Measurements from ENCODE around the gene LRRC10. TPM values are rescaled to one million over a fixed set of nuclear protein-coding genes. Genes with fewer than 3 reads are reported as not detected.

The LRRC10 gene
- total and polyA plus RNA-seq, 11 donors, result 7.4 to 82.9 (median 36.6) TPM

DNA sequence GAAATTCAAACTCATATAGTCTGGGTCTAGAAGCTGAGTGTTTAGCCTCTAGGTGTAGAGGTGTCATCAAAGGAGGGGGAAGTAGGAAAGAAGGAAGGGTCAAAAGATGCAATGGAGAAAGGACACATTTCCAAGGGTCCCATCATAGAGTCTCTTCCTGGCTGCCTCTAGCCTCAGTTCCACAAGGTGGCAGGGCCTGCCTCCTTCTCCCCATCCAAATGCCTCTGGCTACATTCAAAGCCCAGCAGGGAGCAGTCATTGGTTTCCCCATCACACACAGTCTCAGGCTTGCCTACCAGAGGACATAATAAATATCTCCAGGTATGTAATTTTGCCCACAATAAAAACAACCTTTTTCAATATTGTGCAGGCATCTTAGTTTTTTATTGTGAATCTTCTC is 27.5 kb downstream of the LRRC10 start:
- H3K4me1 ChIP-seq, result peaks cover 0 to 23% (median 11%) of the 10 kb centered on the region in 12 donors
- intact Hi-C loops (cut with DNase I), result loop anchor here in 2 of 10 donors (10.0 kb wide), 2 partner anchors 228 to 428 kb away; partner anchors contain the start of gene YEATS4 (in 1 of the 2)

GRCh38 chr12:69580074-69580473 is 30.6 kb downstream of the LRRC10 start:
- WGBS, 4 donors, result 96 to 99% (median 97%) methylated on average over 1 of the region's 1 CpG
- no peak overlapping the region for H3K4me3 ChIP-seq
- no peak overlapping the region for H3K27ac ChIP-seq
- peaks cover 0 to 15% (median 0%) of the 10 kb centered on the region in 12 donors for H3K4me1 ChIP-seq
- no peaks in the 10 kb centered on the region for H3K9me3 ChIP-seq
- peaks cover 0 to 17% (median 6%) of the 10 kb centered on the region in 9 donors for H3K36me3 ChIP-seq
- H3K27me3 ChIP-seq, result no peaks in the 10 kb centered on the region
- DNase-seq (no peak), ATAC-seq (no peak)
- TF ChIP-seq POLR2A (IDR thresholded peaks at IDR 0.05), result no peak
- TF ChIP-seq, protein P1, sequence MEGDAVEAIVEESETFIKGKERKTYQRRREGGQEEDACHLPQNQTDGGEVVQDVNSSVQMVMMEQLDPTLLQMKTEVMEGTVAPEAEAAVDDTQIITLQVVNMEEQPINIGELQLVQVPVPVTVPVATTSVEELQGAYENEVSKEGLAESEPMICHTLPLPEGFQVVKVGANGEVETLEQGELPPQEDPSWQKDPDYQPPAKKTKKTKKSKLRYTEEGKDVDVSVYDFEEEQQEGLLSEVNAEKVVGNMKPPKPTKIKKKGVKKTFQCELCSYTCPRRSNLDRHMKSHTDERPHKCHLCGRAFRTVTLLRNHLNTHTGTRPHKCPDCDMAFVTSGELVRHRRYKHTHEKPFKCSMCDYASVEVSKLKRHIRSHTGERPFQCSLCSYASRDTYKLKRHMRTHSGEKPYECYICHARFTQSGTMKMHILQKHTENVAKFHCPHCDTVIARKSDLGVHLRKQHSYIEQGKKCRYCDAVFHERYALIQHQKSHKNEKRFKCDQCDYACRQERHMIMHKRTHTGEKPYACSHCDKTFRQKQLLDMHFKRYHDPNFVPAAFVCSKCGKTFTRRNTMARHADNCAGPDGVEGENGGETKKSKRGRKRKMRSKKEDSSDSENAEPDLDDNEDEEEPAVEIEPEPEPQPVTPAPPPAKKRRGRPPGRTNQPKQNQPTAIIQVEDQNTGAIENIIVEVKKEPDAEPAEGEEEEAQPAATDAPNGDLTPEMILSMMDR (IDR thresholded peaks at IDR 0.05), result no peak
- intact Hi-C loops (cut with DNase I), result loop anchor here in 2 of 10 donors (10.0 kb wide), 2 partner anchors 225 to 425 kb away; partner anchors contain the start of gene YEATS4 (in 1 of the 2)

More for the DNA sequence above, 27.5 kb downstream of the LRRC10 start:
- no peak for ATAC-seq
- TF ChIP-seq, protein P1 (IDR thresholded peaks at IDR 0.05), result peak in 2 of 12 donors; percentile 6 to 11
- TF ChIP-seq POLR2A (IDR thresholded peaks at IDR 0.05), result no peak
- no peaks in the 10 kb centered on the region for H3K9me3 ChIP-seq
- H3K27me3 ChIP-seq, result no peaks in the 10 kb centered on the region
- DNase-seq, result no peak
- peaks cover 0 to 20% (median 17%) of the 10 kb centered on the region in 9 donors for H3K36me3 ChIP-seq
- no peak overlapping the region for H3K27ac ChIP-seq
- H3K4me3 ChIP-seq, result no peak overlapping the region

GRCh38 chr12:69579029-69579428 is 31.7 kb downstream of the LRRC10 start:
- no peak for TF ChIP-seq POLR2A (IDR thresholded peaks at IDR 0.05)
- TF ChIP-seq, protein P1 (IDR thresholded peaks at IDR 0.05), result no peak
- H3K4me3 ChIP-seq, result no peak overlapping the region
- no peaks in the 10 kb centered on the region for H3K27me3 ChIP-seq
- H3K36me3 ChIP-seq, result peaks cover 0 to 27% (median 17%) of the 10 kb centered on the region in 9 donors
- DNase-seq, result no peak
- no peak overlapping the region for H3K27ac ChIP-seq
- intact Hi-C loops (cut with DNase I), result loop anchor here in 6 of 10 donors (10.0 kb wide), 3 partner anchors 184 to 214 kb away; no protein-coding TSS in a partner anchor
- WGBS, 4 donors, result 77 to 85% (median 81%) methylated on average over 4 of the region's 4 CpGs
- no peak for ATAC-seq
- peaks cover 0 to 11% (median 0%) of the 10 kb centered on the region in 12 donors for H3K4me1 ChIP-seq
- no peaks in the 10 kb centered on the region for H3K9me3 ChIP-seq

DNA sequence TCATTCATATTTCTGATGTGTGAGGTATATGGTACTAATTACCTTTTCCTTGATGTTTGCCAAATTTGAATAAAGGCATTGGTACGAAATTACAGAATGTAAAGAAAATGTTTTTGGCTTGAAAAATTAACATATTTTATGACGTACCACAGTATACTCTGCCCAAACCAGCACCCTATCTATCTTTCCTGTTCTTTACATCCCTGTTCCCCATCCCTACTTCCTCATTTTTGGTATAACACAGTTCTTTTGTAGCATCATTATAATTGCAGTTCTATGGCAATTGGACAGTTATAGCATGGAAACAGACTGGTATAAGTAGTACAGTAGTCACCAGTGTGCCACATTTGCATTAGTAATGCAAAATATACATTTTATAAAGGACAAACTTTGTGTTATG is 32.4 kb downstream of the LRRC10 start:
- H3K9me3 ChIP-seq, result no peaks in the 10 kb centered on the region
- H3K27me3 ChIP-seq, result no peaks in the 10 kb centered on the region
- 84 to 92% (median 89%) methylated on average over 2 of the region's 2 CpGs for WGBS, 4 donors
- DNase-seq (no peak), ATAC-seq (no peak)
- H3K36me3 ChIP-seq, result peaks cover 0 to 35% (median 24%) of the 10 kb centered on the region in 9 donors
- intact Hi-C loops (cut with DNase I), result loop anchor here in 6 of 10 donors (10.0 kb wide), 3 partner anchors 183 to 213 kb away; no protein-coding TSS in a partner anchor
- H3K4me3 ChIP-seq, result no peak overlapping the region
- TF ChIP-seq POLR2A (IDR thresholded peaks at IDR 0.05), result no peak
- TF ChIP-seq, protein P1 (IDR thresholded peaks at IDR 0.05), result no peak
- H3K4me1 ChIP-seq, result peaks cover 0 to 11% (median 0%) of the 10 kb centered on the region in 12 donors
- H3K27ac ChIP-seq, result no peak overlapping the region
